PC-9 (cell line): ENCODE results near the gene CHMP4B.

Source experiments
- EZH2 ChIP-seq: fragments of 200-600 bp; sonication (generic); IDR thresholded peaks from 2 replicates; pipeline ENCODE4 v1.8.0; 2017; ENCODE audit warnings: antibody characterized with exemption, low read depth
- TF ChIP-seq, protein P1 (sequence below): fragments of 200-600 bp; sonication (generic); conservative IDR thresholded peaks from 2 replicates; pipeline ENCODE4 v1.6.1; 2017; ENCODE audit warnings: mixed run types, antibody characterized with exemption, mild to moderate bottlenecking, moderate library complexity

DNA sequence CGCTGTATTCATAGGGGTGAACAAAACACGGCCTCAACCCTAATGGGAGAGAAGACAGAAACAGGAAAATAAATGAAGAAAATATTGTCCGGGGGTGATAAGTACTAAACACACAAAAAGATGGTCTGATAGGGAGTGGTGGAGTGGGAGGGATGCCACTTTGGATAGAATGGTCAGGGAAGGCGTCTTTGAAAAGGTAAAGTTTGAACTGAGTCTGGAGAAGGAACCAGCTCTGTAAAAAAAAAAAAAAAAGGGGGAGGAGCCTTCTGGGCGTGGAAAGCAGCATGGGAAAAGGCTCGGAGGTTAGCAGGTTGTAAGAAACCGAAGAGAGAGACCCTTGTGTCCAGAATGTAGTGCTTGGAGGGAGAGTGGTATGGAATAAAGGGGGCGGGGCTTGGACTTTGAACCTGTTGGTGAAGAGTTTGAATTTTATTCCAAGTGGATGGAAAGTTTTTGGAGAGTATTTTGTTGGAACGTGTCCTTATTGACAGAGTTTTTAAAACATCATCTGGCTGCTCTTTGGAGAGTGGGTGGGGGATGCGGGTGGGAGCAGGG is 1.8 kb downstream of the CHMP4B start:
- TF ChIP-seq EZH2, result no peak
- TF ChIP-seq, protein P1, sequence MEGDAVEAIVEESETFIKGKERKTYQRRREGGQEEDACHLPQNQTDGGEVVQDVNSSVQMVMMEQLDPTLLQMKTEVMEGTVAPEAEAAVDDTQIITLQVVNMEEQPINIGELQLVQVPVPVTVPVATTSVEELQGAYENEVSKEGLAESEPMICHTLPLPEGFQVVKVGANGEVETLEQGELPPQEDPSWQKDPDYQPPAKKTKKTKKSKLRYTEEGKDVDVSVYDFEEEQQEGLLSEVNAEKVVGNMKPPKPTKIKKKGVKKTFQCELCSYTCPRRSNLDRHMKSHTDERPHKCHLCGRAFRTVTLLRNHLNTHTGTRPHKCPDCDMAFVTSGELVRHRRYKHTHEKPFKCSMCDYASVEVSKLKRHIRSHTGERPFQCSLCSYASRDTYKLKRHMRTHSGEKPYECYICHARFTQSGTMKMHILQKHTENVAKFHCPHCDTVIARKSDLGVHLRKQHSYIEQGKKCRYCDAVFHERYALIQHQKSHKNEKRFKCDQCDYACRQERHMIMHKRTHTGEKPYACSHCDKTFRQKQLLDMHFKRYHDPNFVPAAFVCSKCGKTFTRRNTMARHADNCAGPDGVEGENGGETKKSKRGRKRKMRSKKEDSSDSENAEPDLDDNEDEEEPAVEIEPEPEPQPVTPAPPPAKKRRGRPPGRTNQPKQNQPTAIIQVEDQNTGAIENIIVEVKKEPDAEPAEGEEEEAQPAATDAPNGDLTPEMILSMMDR, result no peak
